ENCODE measurements around the gene ST8SIA1. TPM values are rescaled to one million over a fixed set of nuclear protein-coding genes. Genes with fewer than 3 reads are reported as not detected.

The ST8SIA1 gene
- total RNA-seq, 1 donor from 2014 or later, result 8.5 TPM

GRCh38 chr12:22284871-22285270, 49.6 kb downstream of the ST8SIA1 start:
- no peaks in the 10 kb centered on the region for H3K9me3 ChIP-seq
- no peak overlapping the region for H3K27ac ChIP-seq
- ATAC-seq (no peak), DNase-seq (no peak)
- intact Hi-C loops (cut with DNase I), result no loop called here
- H3K36me3 ChIP-seq, result no peaks in the 10 kb centered on the region
- H3K4me3 ChIP-seq, result no peak overlapping the region
- TF ChIP-seq CTCF (IDR thresholded peaks at IDR 0.05), result no peak
- H3K27me3 ChIP-seq, result no peaks in the 10 kb centered on the region
- peaks cover 12% of the 10 kb centered on the region for H3K4me1 ChIP-seq

- no peak for TF ChIP-seq CTCF (IDR thresholded peaks at IDR 0.05)
- DNase-seq, result no peak
- Histone ChIP-seq H3K27ac (peak overlapping the region; percentile 70), H3K4me3 (no peak overlapping the region), H3K9me3 (no peaks in the 10 kb centered on the region), H3K27me3 (no peaks in the 10 kb centered on the region), H3K36me3 (no peaks in the 10 kb centered on the region), H3K4me1 (peaks cover 12% of the 10 kb centered on the region)
- ATAC-seq, result no peak
- intact Hi-C loops (cut with DNase I), result no loop called here
Measured at GRCh38 chr12:22283508-22283907, 51.0 kb downstream of the ST8SIA1 start.

GRCh38 chr12:22283006-22283506, 51.5 kb downstream of the ST8SIA1 start:
- no peak for ATAC-seq
- no peak for DNase-seq
- intact Hi-C loops (cut with DNase I), result no loop called here

GRCh38 chr12:22282283-22282682, 52.2 kb downstream of the ST8SIA1 start:
- H3K27ac ChIP-seq, result peak overlapping the region; percentile 70
- H3K27me3 ChIP-seq, result no peaks in the 10 kb centered on the region
- H3K4me3 ChIP-seq, result peak overlapping the region; percentile 3
- H3K9me3 ChIP-seq, result no peaks in the 10 kb centered on the region
- H3K4me1 ChIP-seq, result peaks cover 12% of the 10 kb centered on the region
- intact Hi-C loops (cut with DNase I), result no loop called here
- DNase-seq (no peak), ATAC-seq (no peak)
- TF ChIP-seq CTCF (IDR thresholded peaks at IDR 0.05), result no peak
- H3K36me3 ChIP-seq, result no peaks in the 10 kb centered on the region

More at GRCh38 chr12:22283006-22283506, 51.5 kb downstream of the ST8SIA1 start:
- H3K4me1 ChIP-seq, result peaks cover 12% of the 10 kb centered on the region
- no peaks in the 10 kb centered on the region for H3K36me3 ChIP-seq
- peak overlapping the region; percentile 70 for H3K27ac ChIP-seq
- H3K4me3 ChIP-seq, result no peak overlapping the region
- H3K9me3 ChIP-seq, result no peaks in the 10 kb centered on the region
- H3K27me3 ChIP-seq, result no peaks in the 10 kb centered on the region
- no peak for TF ChIP-seq CTCF (IDR thresholded peaks at IDR 0.05)

GRCh38 chr12:22276867-22277266, 57.6 kb downstream of the ST8SIA1 start:
- no peak overlapping the region for H3K27ac ChIP-seq
- peaks cover 6% of the 10 kb centered on the region for H3K4me1 ChIP-seq
- no peak for ATAC-seq
- no peak for TF ChIP-seq CTCF (IDR thresholded peaks at IDR 0.05)
- H3K27me3 ChIP-seq, result no peaks in the 10 kb centered on the region
- H3K4me3 ChIP-seq, result no peak overlapping the region
- no peak for DNase-seq
- no peaks in the 10 kb centered on the region for H3K9me3 ChIP-seq
- intact Hi-C loops (cut with DNase I), result no loop called here
- H3K36me3 ChIP-seq, result no peaks in the 10 kb centered on the region

GRCh38 chr12:22276313-22276712, 58.2 kb downstream of the ST8SIA1 start:
- Histone ChIP-seq H3K27ac (peak overlapping the region; percentile 65), H3K9me3 (no peaks in the 10 kb centered on the region), H3K36me3 (no peaks in the 10 kb centered on the region), H3K4me3 (no peak overlapping the region), H3K27me3 (no peaks in the 10 kb centered on the region), H3K4me1 (peaks cover under 1% of the 10 kb centered on the region)
- no peak for TF ChIP-seq CTCF (IDR thresholded peaks at IDR 0.05)
- ATAC-seq, result no peak
- no peak for DNase-seq
- intact Hi-C loops (cut with DNase I), result no loop called here

Data from upper lobe of right lung (tissue), 1 donor.